Heart left ventricle (tissue), 13 donors: Measurements from ENCODE around the gene TUBB2B.

ENCODE experiments used
- CTCF ChIP-seq, 12 donors: fragments of 200-600 bp; sonication (generic) in 4 of 12; IDR thresholded peaks; one replicate each; pipeline versions ENCODE4 v1.5.0 to v1.8.0; 2018 to 2022; ENCODE audit warnings: antibody characterized with exemption in 12 of 12, mild to moderate bottlenecking in 5 of 12
- POLR2A ChIP-seq, 2 donors: fragments of 450-650 bp; IDR thresholded peaks; one replicate each; pipeline ENCODE4 v1.6.1; 2017; ENCODE audit warnings: antibody characterized with exemption in 2 of 2, mild to moderate bottlenecking in 2 of 2, moderate library complexity in 2 of 2
- donor health status: ischemic (EF 13 %, LVEDD 7.1; RV severe dilation, severe dysfunction).
- donor health status: DM: no; HTN: yes; CAD: no.
- donor health status: DM: no; HTN: no; CAD: no.
- donor health status: ischemic (EF 25% LVEDD 6.9; RV normal size, moderate dysfunction).
- donor health status: ischemic (EF 25% LVEDD 5.7; RV mildly dilated, moderate dysfunction).
- donor health status: ischemic (EF 35%, LVEDD 5.7; RV mildly dilated, moderate dysfunction).
- donor health status: nonischemic (EF 11% LVEDD 7.7; RV severe dilation, severe dysfunction).
- donor health status: DM: yes; HTN: yes; CAD: no.
- donor health status: PGD.
- donor health status: ischemic (EF 29% LVEDD 5.4; RV normal size, mild dysfunction).
- donor health status: nonischemic (EF 23%, LVEDD 6.1; RV moderate dilation, normal function).

- TF ChIP-seq CTCF (IDR thresholded peaks at IDR 0.05) = no peak
- no peak for TF ChIP-seq POLR2A (IDR thresholded peaks at IDR 0.05)
Measured at GRCh38 chr6:3217286-3217685, 10.2 kb downstream of the TUBB2B start.
